ENCODE measurements around the gene SAMD4A.

SAMD4A gene

GRCh38 chr14:54794159-54794558 is 227.2 kb downstream of the SAMD4A start:
- H3K27ac ChIP-seq = no peak overlapping the region

GRCh38 chr14:54794796-54795195 is 227.9 kb downstream of the SAMD4A start:
- Histone ChIP-seq H4K20me1 (ENCODE audit: insufficient read depth) (no peaks in the 10 kb centered on the region), H3K9ac (no peak overlapping the region), H3K36me3 (ENCODE audit: insufficient read depth) (no peaks in the 10 kb centered on the region), H3K27ac (no peak overlapping the region), H3K27me3 (ENCODE audit: insufficient read depth, low read depth) (no peaks in the 10 kb centered on the region), H3K4me2 (no peak overlapping the region), H3K79me2 (ENCODE audit: insufficient read depth, low read depth) (no peaks in the 10 kb centered on the region), H2AFZ (ENCODE audit: low read depth) (no peak overlapping the region), H3K4me1 (ENCODE audit: low read depth, poor library complexity, severe bottlenecking) (no peaks in the 10 kb centered on the region), H3K4me3 (IDR thresholded peaks at IDR 0.05; ENCODE audit: insufficient read depth, low read depth, low read length) (no peak overlapping the region)
- TF ChIP-seq CTCF (conservative IDR thresholded peaks at IDR 0.05; ENCODE audit: low read depth, low read length) = no peak

More at GRCh38 chr14:54794159-54794558, 227.2 kb downstream of the SAMD4A start:
- Histone ChIP-seq H3K27me3 (ENCODE audit: insufficient read depth, low read depth) (no peaks in the 10 kb centered on the region), H3K4me1 (ENCODE audit: low read depth, poor library complexity, severe bottlenecking) (no peaks in the 10 kb centered on the region), H4K20me1 (ENCODE audit: insufficient read depth) (no peaks in the 10 kb centered on the region), H2AFZ (ENCODE audit: low read depth) (no peak overlapping the region), H3K4me3 (IDR thresholded peaks at IDR 0.05; ENCODE audit: insufficient read depth, low read depth, low read length) (no peak overlapping the region), H3K36me3 (ENCODE audit: insufficient read depth) (no peaks in the 10 kb centered on the region), H3K4me2 (no peak overlapping the region), H3K9ac (no peak overlapping the region), H3K79me2 (ENCODE audit: insufficient read depth, low read depth) (no peaks in the 10 kb centered on the region)
- TF ChIP-seq CTCF (conservative IDR thresholded peaks at IDR 0.05; ENCODE audit: low read depth, low read length) = no peak

- Histone ChIP-seq H3K4me2 (no peak overlapping the region), H3K27ac (no peak overlapping the region), H2AFZ (ENCODE audit: low read depth) (no peak overlapping the region), H4K20me1 (ENCODE audit: insufficient read depth) (no peaks in the 10 kb centered on the region), H3K4me1 (ENCODE audit: low read depth, poor library complexity, severe bottlenecking) (no peaks in the 10 kb centered on the region), H3K4me3 (IDR thresholded peaks at IDR 0.05; ENCODE audit: insufficient read depth, low read depth, low read length) (no peak overlapping the region), H3K9ac (no peak overlapping the region), H3K27me3 (ENCODE audit: insufficient read depth, low read depth) (no peaks in the 10 kb centered on the region), H3K79me2 (ENCODE audit: insufficient read depth, low read depth) (no peaks in the 10 kb centered on the region), H3K36me3 (ENCODE audit: insufficient read depth) (no peaks in the 10 kb centered on the region)
- no peak for TF ChIP-seq CTCF (conservative IDR thresholded peaks at IDR 0.05; ENCODE audit: low read depth, low read length)
These were observed 230.0 kb downstream of the SAMD4A start for GRCh38 chr14:54796961-54797360.

GRCh38 chr14:54797556-54797955 is 230.6 kb downstream of the SAMD4A start:
- TF ChIP-seq CTCF (conservative IDR thresholded peaks at IDR 0.05; ENCODE audit: low read depth, low read length) = no peak
- no peak overlapping the region for H3K4me2 ChIP-seq
- no peaks in the 10 kb centered on the region for H3K4me1 ChIP-seq (ENCODE audit: low read depth, poor library complexity, severe bottlenecking)
- H3K79me2 ChIP-seq (ENCODE audit: insufficient read depth, low read depth) = no peaks in the 10 kb centered on the region
- H3K4me3 ChIP-seq (IDR thresholded peaks at IDR 0.05; ENCODE audit: insufficient read depth, low read depth, low read length) = no peak overlapping the region
- H3K36me3 ChIP-seq (ENCODE audit: insufficient read depth) = no peaks in the 10 kb centered on the region
- H3K27me3 ChIP-seq (ENCODE audit: insufficient read depth, low read depth) = no peaks in the 10 kb centered on the region
- no peak overlapping the region for H3K27ac ChIP-seq
- no peaks in the 10 kb centered on the region for H4K20me1 ChIP-seq (ENCODE audit: insufficient read depth)
- H2AFZ ChIP-seq (ENCODE audit: low read depth) = no peak overlapping the region
- H3K9ac ChIP-seq = no peak overlapping the region

All from KMS-11 (cell line).